Activated T-cell treated with anti-CD3 and anti-CD28 coated beads, Interleukin-2, amount 50 U/mL, for 24 hours (primary cell): ENCODE data around the gene RHOH.
A peak's percentile ranks its signal among the peaks of the same experiment; 100 is the strongest.
"Not testable (repeated sequence)": the region's sequence is repeated elsewhere in the genome, so short reads cannot be mapped to it uniquely, and the experiment has no call there.

ENCODE experiments used
- DNase-seq: peaks from one replicate; pipeline ENCODE4 v3.0.0-alpha.2; 2020
- H3K27ac Mint-ChIP-seq: 2 replicates; pipeline ENCODE4 v1.8.0; 2020; ENCODE audit warnings: mild to moderate bottlenecking, mixed read lengths
- H3K27me3 Mint-ChIP-seq: 2 replicates; pipeline ENCODE4 v1.8.0; 2020; ENCODE audit warnings: mixed read lengths
- H3K36me3 Mint-ChIP-seq: 2 replicates; pipeline ENCODE4 v1.8.0; 2020; ENCODE audit warnings: low read depth, mixed read lengths
- H3K4me1 Mint-ChIP-seq: 2 replicates; pipeline ENCODE4 v1.8.0; 2020; ENCODE audit warnings: low read depth, mixed read lengths
- H3K4me3 Mint-ChIP-seq: 2 replicates; pipeline ENCODE4 v1.8.0; 2020; ENCODE audit warnings: mild to moderate bottlenecking, moderate library complexity, mixed read lengths
- H3K9me3 Mint-ChIP-seq: 2 replicates; pipeline ENCODE4 v1.8.0; 2020; ENCODE audit warnings: mixed read lengths

The RHOH gene, protein sequence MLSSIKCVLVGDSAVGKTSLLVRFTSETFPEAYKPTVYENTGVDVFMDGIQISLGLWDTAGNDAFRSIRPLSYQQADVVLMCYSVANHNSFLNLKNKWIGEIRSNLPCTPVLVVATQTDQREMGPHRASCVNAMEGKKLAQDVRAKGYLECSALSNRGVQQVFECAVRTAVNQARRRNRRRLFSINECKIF

DNA sequence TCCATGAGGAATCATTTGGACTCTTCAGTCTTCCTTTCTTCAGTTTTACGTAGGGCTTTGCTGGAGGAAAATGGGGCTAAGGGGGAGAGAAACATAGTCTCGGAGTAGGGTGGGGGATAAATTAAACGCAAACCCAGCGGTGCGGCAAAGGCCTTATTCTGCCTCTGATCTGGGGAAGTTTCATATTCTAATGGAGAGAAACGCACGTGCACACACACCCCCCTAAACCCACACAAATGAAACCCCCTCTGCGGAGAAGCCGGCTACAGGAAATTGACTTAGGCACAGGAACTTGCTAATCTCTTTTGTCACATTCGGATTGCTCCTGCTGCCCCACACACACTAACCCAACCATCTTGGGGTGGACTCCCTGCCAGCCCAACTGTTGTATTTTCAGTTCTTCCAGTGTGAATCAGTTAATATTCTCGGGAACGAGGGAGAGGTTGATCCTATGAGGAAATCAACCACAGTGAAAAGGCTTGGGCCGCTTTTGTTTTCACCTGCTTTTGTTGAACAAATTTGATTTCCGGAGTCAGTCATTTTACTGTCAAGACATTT, at the start of gene RHOH:
Gene RHOH (plus strand): TSS at position 308 of the 558 bp plus-strand sequence. CDS start 46,356 bp downstream, outside the sequence.
- peak; percentile 79 for DNase-seq

DNA sequence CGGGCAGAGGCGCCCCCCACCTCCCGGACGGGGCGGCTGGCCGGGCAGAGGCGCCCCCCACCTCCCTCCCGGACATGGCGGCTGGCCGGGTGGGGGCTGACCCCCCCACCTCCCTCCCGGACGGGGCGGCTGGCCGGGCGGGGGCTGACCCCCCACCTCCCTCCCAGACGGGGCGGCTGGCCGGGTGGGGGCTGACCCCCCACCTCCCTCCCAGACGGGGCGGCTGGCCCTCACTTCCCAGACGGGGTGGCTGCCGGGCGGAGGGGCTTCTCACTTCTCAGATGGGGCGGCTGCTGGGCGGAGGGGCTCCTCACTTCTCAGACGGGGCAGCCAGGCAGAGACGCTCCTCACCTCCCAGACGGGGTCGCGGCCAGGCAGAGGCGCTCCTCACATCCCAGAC, 49.3 kb upstream of the RHOH start:
- Mint-ChIP-seq H3K4me1 (peaks cover 35% of the 10 kb centered on the region), H3K36me3 (peaks cover 66% of the 10 kb centered on the region), H3K9me3 (peaks cover 10% of the 10 kb centered on the region)
- H3K4me3 Mint-ChIP-seq, H3K27me3 Mint-ChIP-seq, DNase-seq, H3K27ac Mint-ChIP-seq: not testable (repeated sequence)

More for the DNA sequence above, at the start of gene RHOH:
- Mint-ChIP-seq H3K27me3 (no peaks in the 10 kb centered on the region), H3K36me3 (peaks cover 52% of the 10 kb centered on the region), H3K4me3 (peak within 1 kb of the TSS; percentile 91), H3K9me3 (no peaks in the 10 kb centered on the region), H3K4me1 (peaks cover 61% of the 10 kb centered on the region), H3K27ac (peak within 1 kb of the TSS; percentile 95)

DNA sequence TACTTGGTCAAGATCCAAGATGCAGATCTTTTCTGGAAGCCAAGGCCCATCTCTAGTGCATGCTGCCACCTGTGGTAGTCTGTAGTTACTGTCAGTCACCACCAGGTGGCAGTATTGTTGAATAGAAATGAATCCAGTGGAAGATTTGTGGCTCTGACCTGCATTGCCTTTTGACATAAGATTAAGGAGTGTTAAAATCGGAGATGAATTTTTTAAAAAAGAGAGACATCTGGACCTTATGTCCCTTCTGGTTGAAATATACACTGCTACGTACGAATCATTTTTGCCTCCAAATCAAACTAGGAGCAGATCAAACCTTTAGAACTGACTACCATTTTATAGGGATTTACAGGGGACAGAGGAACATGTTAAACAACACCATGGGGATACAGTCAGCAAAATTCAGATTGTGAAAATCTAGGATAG, 46.9 kb upstream of the RHOH start:
- Mint-ChIP-seq H3K36me3 (peaks cover 52% of the 10 kb centered on the region), H3K4me1 (peaks cover 40% of the 10 kb centered on the region), H3K27ac (peak overlapping the region; percentile 74), H3K4me3 (no peak overlapping the region), H3K9me3 (peaks cover 10% of the 10 kb centered on the region), H3K27me3 (no peaks in the 10 kb centered on the region)
- peak; percentile 56 for DNase-seq

DNA sequence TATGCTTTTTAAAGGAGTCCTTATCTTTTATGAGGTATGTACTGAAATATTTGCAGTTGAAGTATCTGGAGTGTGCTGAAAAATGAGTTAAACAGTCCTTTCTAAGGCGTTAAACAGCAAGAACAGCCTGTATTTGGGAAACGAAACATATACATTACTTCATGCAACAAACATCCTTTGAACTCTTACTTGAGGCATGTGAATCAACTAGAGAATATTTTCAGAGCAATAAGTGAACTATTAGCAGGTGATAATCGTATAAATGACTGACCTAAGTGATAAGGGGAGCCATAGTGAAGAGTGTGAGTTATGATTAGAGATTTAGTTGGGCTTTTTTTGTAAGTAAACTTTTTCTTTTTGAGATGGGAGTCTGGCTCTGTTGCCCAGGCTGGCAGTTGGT, 45.9 kb upstream of the RHOH start:
- Mint-ChIP-seq H3K36me3 (peaks cover 45% of the 10 kb centered on the region), H3K4me1 (peaks cover 40% of the 10 kb centered on the region), H3K4me3 (no peak overlapping the region), H3K9me3 (peaks cover 10% of the 10 kb centered on the region), H3K27me3 (no peaks in the 10 kb centered on the region), H3K27ac (no peak overlapping the region)
- DNase-seq: no peak

DNA sequence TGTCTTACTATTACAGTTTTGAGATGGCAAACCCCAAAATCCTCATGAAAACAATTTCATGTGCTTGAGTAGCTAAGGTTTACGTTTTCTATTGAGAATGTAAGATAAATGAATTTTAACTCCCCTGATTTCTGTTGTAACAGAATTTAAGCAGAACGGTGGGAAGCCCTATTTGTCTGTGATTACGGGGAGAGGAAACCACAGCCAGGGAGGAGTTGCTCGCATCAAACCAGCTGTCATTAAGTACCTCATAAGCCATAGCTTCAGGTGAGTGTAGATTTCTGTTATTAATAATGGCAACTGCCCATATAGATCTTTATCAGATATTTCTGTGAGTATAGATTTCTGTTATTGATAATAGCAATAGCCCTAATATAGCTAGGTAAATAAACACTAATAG, 44.2 kb upstream of the RHOH start:
- Mint-ChIP-seq H3K4me1 (peaks cover 40% of the 10 kb centered on the region), H3K4me3 (no peak overlapping the region), H3K36me3 (peaks cover 41% of the 10 kb centered on the region), H3K27me3 (no peaks in the 10 kb centered on the region), H3K9me3 (peaks cover 10% of the 10 kb centered on the region), H3K27ac (peak overlapping the region; percentile 77)
- DNase-seq: no peak

DNA sequence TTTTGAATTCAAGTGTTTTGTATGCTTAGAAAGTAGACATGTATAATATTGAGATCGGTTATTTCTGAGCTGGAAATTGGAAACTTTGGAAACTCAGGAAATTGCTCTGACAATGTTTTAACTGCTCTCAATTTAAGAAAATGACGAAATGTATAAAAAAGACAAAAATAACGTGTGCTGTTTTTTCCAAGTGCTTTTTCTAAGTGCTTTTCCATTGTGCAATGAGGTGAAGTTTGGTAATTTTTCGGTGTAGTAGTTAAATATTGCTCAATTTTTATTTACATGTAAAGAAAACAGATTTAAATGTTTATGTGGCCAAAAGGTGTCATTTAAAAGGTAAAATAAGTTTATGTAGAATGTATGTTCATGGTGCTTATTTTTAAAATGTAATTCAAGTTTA, 39.4 kb upstream of the RHOH start:
- no peak overlapping the region for H3K27ac Mint-ChIP-seq
- peaks cover 26% of the 10 kb centered on the region for H3K36me3 Mint-ChIP-seq
- DNase-seq: no peak
- H3K9me3 Mint-ChIP-seq: no peaks in the 10 kb centered on the region
- H3K27me3 Mint-ChIP-seq: no peaks in the 10 kb centered on the region
- H3K4me3 Mint-ChIP-seq: no peak overlapping the region
- peaks cover 28% of the 10 kb centered on the region for H3K4me1 Mint-ChIP-seq

DNA sequence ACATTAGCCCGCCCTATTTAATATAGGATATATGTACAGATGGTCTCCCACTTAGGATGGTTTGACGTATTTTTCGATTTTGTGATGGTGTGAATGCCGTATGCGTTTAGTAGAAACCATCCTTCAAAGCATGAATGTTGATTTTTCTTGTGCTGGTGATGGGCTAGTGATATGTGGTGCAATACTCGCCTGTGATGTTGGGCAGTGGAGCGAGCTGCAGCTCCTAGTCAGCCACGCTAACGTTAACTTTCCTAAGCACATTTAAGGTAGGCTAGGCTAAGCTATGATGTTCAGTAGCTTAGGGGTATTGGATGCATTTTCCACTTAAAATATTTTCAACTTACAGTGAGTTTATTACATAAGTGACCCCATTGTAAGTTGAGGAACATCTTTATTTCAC, 36.6 kb upstream of the RHOH start:
- Mint-ChIP-seq H3K9me3 (no peaks in the 10 kb centered on the region), H3K36me3 (peaks cover 18% of the 10 kb centered on the region), H3K27ac (no peak overlapping the region), H3K4me3 (no peak overlapping the region), H3K27me3 (no peaks in the 10 kb centered on the region), H3K4me1 (peaks cover 10% of the 10 kb centered on the region)
- no peak for DNase-seq

DNA sequence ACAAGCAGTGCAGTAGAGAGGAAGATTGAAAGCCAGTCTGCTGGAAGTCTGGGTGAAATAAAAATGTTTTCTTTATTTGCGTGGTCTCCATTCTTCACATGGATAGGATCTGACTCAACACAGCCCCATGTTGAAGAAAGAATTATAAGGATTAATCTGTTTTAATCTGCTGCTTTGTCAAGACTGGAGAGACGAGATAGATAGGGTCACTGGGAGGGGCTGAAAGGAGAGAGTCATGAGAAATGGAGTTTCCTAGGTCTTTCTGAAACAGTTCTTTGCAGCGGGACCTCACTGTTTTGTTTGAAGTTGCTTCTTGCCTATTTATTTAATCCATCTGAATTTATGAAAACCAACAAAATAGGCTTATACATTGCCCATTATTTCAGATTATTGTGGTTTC, 32.4 kb upstream of the RHOH start:
- H3K27ac Mint-ChIP-seq: no peak overlapping the region
- H3K9me3 Mint-ChIP-seq: peaks cover 6% of the 10 kb centered on the region
- no peak overlapping the region for H3K4me3 Mint-ChIP-seq
- no peak for DNase-seq
- peaks cover 21% of the 10 kb centered on the region for H3K36me3 Mint-ChIP-seq
- H3K27me3 Mint-ChIP-seq: no peaks in the 10 kb centered on the region
- peaks cover 14% of the 10 kb centered on the region for H3K4me1 Mint-ChIP-seq

DNA sequence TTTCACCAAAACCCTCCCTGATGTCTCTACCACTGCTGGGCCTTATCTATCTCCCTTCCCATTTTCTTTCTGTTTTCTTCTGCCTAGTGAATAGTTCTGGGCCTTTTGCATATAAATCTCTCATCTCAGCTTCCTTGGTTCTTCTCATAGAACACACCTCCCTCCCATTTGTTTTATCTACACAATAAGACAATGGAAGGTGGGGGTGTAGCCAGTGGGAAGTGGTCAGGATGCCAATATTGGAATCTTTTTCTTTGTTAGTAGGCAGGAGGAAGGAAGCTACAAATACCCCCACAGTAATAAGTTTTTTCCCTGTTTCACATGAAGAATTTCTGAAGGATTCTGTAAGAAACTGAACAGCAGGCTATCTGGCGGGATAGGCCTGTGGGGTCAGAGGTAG, 30.9 kb upstream of the RHOH start:
- Mint-ChIP-seq H3K36me3 (peaks cover 20% of the 10 kb centered on the region), H3K4me1 (peaks cover 4% of the 10 kb centered on the region), H3K9me3 (peaks cover 6% of the 10 kb centered on the region), H3K27ac (no peak overlapping the region), H3K4me3 (no peak overlapping the region), H3K27me3 (no peaks in the 10 kb centered on the region)
- DNase-seq: no peak

DNA sequence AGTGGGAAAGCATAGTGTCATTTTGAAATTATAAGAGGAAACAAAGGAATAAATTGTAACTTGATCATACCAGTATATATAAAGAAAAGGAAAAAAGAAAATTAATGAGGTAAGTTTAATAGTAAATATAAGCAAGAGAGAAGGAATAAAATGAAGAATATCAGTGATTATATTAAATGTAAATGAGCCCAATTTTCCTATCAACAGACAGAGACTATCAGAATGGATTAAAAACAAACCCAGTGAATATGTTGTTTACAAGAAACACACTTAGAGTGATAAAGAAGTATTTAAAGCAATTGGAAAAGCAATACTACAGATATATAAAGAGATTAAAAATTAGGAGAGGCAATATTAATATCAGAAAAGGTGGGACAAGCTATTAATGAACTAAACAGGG, 28.8 kb upstream of the RHOH start:
- Mint-ChIP-seq H3K4me1 (peaks cover 10% of the 10 kb centered on the region), H3K36me3 (peaks cover 9% of the 10 kb centered on the region), H3K4me3 (no peak overlapping the region), H3K9me3 (peaks cover 6% of the 10 kb centered on the region), H3K27ac (no peak overlapping the region), H3K27me3 (no peaks in the 10 kb centered on the region)
- DNase-seq: no peak

DNA sequence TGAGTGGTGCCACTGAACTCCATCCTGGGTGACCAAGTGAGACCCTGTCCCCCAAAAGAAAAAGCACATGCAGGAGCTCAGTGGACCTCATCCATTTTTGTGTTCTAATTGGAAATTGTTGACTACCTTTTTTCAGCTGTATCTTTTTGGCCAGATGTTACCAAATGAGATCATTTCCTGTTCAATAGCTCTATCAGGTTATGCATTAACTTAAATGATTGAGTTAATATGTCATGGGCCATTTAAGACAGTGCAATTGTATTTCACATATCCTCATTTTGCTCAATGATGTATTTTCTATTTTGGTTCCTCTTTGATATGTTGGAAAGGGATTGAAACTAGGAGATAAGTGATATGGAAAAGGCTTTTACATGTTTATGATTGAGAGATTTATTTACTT, 26.2 kb upstream of the RHOH start:
- Mint-ChIP-seq H3K9me3 (peaks cover 6% of the 10 kb centered on the region), H3K27me3 (no peaks in the 10 kb centered on the region), H3K36me3 (peaks cover 9% of the 10 kb centered on the region), H3K4me3 (no peak overlapping the region), H3K27ac (peak overlapping the region; percentile 13), H3K4me1 (peaks cover 23% of the 10 kb centered on the region)
- no peak for DNase-seq

DNA sequence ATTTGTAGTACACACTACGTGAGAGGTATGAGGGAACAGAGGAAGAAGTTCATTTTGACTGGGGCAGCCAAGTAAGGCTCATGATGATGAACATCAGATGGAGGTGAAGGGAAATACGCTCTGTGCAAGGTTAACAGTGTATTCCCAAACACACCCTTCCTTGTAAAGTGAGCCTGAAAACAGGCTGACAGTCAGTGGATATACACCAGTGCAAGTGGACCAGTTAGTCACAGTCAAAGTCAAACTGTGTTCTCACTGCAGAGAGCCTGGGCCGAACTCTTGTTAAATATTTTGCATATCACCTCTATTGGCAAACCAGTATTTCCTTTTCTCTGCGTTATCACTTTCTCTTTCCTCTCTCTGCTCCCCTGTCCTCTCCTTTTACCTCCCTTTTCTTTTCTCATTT, 23.4 kb upstream of the RHOH start:
- H3K27me3 Mint-ChIP-seq: no peaks in the 10 kb centered on the region
- no peaks in the 10 kb centered on the region for H3K9me3 Mint-ChIP-seq
- no peaks in the 10 kb centered on the region for H3K36me3 Mint-ChIP-seq
- peak overlapping the region; percentile 32 for H3K4me3 Mint-ChIP-seq
- DNase-seq: no peak
- peak overlapping the region; percentile 80 for H3K27ac Mint-ChIP-seq
- H3K4me1 Mint-ChIP-seq: peaks cover 23% of the 10 kb centered on the region

DNA sequence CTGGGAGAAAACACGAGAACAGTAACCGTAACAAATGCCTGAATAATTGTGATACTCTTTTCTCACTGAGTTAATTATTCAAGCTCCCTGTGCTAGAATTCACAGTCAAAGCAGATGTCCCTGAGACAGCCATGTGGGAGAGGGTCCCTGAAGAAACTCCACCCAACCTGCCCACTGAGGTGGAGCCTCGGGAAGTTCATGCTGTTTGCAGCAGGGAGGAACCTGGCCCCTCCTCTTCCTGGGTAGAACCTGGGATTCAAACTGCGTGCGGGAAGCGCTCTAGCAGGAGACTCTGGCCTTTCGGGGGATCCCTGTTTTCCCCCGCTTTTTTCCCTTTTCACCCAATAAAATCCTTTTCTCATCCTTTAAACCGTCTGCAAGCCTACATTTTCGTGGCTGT, 20.2 kb upstream of the RHOH start:
- Mint-ChIP-seq H3K9me3 (no peaks in the 10 kb centered on the region), H3K27ac (no peak overlapping the region), H3K4me3 (no peak overlapping the region), H3K27me3 (no peaks in the 10 kb centered on the region), H3K36me3 (no peaks in the 10 kb centered on the region), H3K4me1 (peaks cover 45% of the 10 kb centered on the region)
- no peak for DNase-seq

DNA sequence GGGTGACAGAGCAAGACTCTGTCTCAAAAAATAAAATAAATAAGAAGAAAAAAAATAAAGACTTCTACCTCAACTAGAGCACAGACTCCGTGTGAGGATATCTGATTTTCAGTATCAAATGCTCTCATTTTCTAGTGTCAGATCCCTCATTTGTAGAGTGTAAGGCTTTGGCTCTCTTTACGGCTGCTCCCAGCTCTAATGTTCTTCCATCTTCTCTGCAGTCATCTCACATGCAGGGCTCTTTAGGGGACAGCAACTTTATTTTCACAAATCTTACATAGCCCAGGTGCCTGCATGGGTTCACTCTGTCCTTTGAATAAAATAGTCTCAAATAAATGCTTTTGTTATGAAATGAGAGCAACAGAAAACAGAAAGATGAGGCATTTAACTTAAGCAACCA, 19.2 kb upstream of the RHOH start:
- DNase-seq: no peak
- H3K27ac Mint-ChIP-seq: no peak overlapping the region
- H3K9me3 Mint-ChIP-seq: no peaks in the 10 kb centered on the region
- no peak overlapping the region for H3K4me3 Mint-ChIP-seq
- no peaks in the 10 kb centered on the region for H3K27me3 Mint-ChIP-seq
- peaks cover 50% of the 10 kb centered on the region for H3K4me1 Mint-ChIP-seq
- no peaks in the 10 kb centered on the region for H3K36me3 Mint-ChIP-seq

DNA sequence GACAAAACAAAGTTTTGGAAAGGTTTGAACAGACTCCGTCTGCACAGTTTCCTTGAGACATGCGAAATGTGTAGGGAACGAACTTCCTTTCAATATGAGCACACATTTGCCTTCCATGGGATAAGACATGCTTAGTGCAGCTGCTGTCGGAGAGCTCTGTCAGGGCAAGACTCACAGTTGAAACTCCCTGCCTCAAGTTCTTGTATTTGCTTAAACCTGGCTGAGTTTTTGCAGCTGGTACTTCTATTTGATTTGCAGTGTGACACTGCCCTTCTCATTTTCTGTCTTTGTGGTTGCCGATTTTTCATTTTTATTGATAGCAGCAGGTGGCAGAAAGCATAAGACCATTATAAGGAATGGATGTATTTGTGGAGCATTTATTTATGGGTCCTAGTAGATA, 18.2 kb upstream of the RHOH start:
- Mint-ChIP-seq H3K36me3 (no peaks in the 10 kb centered on the region), H3K27ac (no peak overlapping the region), H3K4me1 (peaks cover 46% of the 10 kb centered on the region), H3K9me3 (no peaks in the 10 kb centered on the region), H3K4me3 (no peak overlapping the region), H3K27me3 (no peaks in the 10 kb centered on the region)
- DNase-seq: no peak

DNA sequence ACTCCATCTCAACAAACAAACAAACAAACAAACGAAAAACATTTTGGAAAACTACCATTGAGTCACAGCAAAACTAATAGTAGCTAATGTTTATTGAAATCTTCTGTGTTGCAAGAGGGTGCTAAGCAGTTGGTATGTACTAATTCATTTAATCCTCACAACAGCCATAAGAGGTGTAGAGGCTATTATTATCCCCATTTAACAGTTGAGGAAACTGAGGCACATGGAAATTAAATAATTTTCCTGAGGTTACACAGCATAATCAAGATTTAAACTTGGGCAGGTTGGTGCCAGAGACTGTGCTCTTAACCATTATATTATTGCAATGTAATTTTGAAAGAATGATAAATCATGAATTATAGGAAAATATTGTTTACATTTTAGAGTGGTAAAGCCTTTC, 17.5 kb upstream of the RHOH start:
- Mint-ChIP-seq H3K4me1 (peaks cover 46% of the 10 kb centered on the region), H3K36me3 (no peaks in the 10 kb centered on the region), H3K4me3 (no peak overlapping the region), H3K27ac (no peak overlapping the region), H3K9me3 (no peaks in the 10 kb centered on the region), H3K27me3 (no peaks in the 10 kb centered on the region)
- DNase-seq: no peak
